Measurements from ENCODE around the gene MAPK1.
"Not testable (repeated sequence)": the region's sequence is repeated elsewhere in the genome, so short reads cannot be mapped to it uniquely, and the experiment has no call there.

The MAPK1 gene

DNA sequence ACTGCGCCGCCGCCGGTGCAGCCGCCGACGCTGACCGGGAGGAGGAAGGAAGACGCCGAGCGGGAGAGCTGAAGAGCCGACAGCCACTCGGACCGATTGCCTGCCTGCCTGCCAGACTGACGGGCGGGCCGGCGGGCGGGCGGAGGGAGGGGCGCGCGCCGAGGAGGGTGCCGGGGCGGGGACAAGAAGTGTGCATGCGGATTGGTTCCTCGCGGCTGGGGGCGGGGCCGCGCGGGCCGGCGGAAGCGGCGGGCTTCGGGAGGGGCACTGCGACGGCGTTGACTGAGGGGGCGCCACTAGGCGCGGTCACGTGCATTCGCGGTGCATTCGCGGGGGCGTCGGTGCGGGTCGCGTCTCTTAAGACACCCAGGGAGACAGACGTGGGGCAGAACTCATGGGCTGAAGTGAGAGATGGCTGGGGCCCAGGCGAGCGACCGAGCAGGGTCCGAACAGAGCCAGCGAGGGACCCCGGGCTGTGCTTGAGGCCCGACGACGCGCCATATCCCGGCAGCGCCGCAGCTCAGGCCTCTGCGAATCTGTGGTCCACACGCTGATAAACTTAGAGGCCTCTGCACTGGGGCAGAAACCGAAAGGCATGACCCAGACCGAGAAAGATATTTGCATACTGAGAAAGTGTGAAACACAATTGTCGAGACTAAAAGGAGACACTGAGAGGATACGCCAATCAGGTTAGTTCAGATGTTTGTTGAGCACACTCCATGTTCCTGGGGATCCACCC, at the start of gene MAPK1:
Gene MAPK1, minus strand, starts transcription at position 118 of the 739 bp plus-strand sequence. CDS start 205 bp downstream, outside the sequence.
- Histone ChIP-seq H3K27ac (ENCODE audit: low read length) (peak within 1 kb of the TSS; percentile 23), H3K9me3 (ENCODE audit: insufficient read depth, low read depth, low read length) (no peaks in the 10 kb centered on the region), H3K9ac (ENCODE audit: low read depth, low read length) (peak within 1 kb of the TSS; percentile 80; the same call in 1 of the 2 replicates), H3K27me3 (ENCODE audit: insufficient read depth, low read length) (no peaks in the 10 kb centered on the region), H3K4me3 (ENCODE audit: low read length) (peak within 1 kb of the TSS; percentile 97), H3K4me1 (ENCODE audit: insufficient read depth, low read length) (peaks cover 17% of the 10 kb centered on the region; the same call in 1 of the 2 replicates), H3K36me3 (ENCODE audit: insufficient read depth, low read depth, low read length) (no peaks in the 10 kb centered on the region)

DNA sequence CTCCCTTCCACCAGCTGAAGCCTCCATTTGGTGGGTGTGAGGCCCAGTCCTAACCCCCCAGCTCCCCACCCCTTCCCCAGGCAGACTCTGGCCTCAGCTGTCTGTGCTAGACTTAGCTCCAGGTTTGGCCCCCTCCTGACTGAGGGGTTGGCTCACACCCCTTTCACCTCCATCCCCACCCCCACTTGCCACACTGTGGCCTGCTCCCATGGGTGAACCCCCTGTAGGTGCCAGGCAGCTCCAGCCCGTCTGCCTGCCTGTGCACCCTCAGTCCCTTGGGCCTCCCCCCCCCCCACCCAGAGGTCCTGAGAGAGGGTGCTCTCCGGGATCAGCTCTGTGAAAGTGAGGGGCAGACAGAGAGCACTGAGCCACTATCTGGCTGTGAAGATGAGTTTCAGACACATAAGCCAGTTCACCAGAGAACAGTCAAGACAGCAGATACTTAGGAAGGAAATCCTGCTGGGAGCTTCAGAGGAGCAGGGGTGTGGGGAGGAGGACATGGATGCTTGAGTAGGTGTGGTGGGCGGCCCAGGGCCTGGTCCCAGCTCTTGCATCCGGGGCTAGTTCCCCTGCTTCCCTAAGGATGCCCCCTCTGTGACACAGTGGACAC, 49.0 kb upstream of the MAPK1 start:
- no peak overlapping the region for H3K9ac ChIP-seq (ENCODE audit: low read depth, low read length)
- H3K27me3 ChIP-seq (ENCODE audit: insufficient read depth, low read length) = no peaks in the 10 kb centered on the region
- no peak overlapping the region for H3K27ac ChIP-seq (ENCODE audit: low read length)
- no peaks in the 10 kb centered on the region for H3K36me3 ChIP-seq (ENCODE audit: insufficient read depth, low read depth, low read length)
- no peaks in the 10 kb centered on the region for H3K9me3 ChIP-seq (ENCODE audit: insufficient read depth, low read depth, low read length)
- H3K4me1 ChIP-seq (ENCODE audit: insufficient read depth, low read length) = peaks cover 21% of the 10 kb centered on the region; the same call in 1 of the 2 replicates
- H3K4me3 ChIP-seq (ENCODE audit: low read length) = no peak overlapping the region

DNA sequence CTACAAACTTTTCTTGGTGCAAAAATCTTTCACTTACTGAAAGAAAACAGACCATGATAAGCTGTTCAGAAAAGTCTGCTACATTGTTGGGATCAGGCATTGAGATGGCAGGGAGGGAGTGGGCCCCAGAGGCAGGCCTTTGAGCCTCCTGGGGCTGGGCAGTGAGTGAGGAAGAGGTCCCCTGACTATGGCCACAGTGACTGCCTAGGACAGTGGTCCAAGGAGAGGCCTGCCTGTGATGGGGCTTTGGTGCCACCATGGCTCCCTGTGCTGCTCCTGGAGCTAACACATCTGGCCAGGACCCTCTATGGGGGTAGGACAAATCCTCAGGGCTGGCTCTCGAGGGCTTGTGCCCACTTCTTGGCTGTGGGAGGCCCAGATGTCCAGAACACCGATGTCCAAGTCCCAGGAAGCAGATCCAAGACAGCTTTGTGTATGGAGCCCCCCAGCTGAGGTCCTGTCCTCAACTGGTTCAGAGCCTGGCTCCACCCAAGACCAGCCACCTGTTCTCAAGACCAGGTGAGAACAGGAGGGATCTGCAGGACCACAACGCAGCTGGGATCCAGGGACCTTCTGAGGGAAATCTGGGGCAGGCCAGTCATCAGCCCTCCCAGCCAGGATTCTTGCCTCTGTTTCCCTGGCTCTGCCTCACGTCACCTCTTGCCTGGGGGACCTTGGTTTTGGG, 48.3 kb upstream of the MAPK1 start:
- no peaks in the 10 kb centered on the region for H3K27me3 ChIP-seq (ENCODE audit: insufficient read depth, low read length)
- H3K9me3 ChIP-seq (ENCODE audit: insufficient read depth, low read depth, low read length) = no peaks in the 10 kb centered on the region
- H3K4me1 ChIP-seq (ENCODE audit: insufficient read depth, low read length) = peaks cover 16% of the 10 kb centered on the region; the same call in 1 of the 2 replicates
- H3K4me3 ChIP-seq (ENCODE audit: low read length) = no peak overlapping the region
- H3K27ac ChIP-seq (ENCODE audit: low read length) = no peak overlapping the region
- no peak overlapping the region for H3K9ac ChIP-seq (ENCODE audit: low read depth, low read length)
- H3K36me3 ChIP-seq (ENCODE audit: insufficient read depth, low read depth, low read length) = no peaks in the 10 kb centered on the region

DNA sequence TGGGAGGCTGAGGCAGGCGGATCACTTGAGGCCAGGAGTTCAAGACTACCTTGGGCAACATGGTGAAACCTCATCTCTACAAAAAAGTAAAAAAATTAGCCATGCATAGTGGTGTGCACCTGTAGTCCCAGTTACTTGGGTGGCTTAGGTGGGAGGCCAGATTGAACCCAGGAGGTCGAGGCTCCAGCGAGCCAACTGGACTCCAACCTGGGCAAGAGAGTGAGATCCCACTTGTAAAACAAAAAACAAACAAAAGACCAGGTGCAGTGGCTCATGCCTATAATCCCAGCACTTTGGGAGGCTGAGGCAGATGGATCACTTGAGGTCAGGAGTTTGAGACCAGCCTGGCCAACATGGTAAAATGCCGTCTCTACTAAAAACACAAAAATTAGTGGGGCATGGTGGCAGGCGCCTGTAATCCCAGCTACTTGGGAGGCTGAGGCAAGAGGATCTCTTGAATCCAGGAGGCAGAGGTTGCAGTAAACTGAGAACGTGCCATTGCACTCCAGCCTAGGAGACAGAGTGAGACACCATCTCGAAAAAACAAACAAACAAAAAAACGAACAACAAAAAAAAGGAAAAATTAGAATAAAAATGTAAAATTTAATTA, 46.7 kb upstream of the MAPK1 start:
- not testable (repeated sequence) for H3K27ac ChIP-seq (ENCODE audit: low read length); H3K4me1 ChIP-seq (ENCODE audit: insufficient read depth, low read length); H3K9ac ChIP-seq (ENCODE audit: low read depth, low read length); H3K27me3 ChIP-seq (ENCODE audit: insufficient read depth, low read length); H3K4me3 ChIP-seq (ENCODE audit: low read length); H3K9me3 ChIP-seq (ENCODE audit: insufficient read depth, low read depth, low read length); H3K36me3 ChIP-seq (ENCODE audit: insufficient read depth, low read depth, low read length)

DNA sequence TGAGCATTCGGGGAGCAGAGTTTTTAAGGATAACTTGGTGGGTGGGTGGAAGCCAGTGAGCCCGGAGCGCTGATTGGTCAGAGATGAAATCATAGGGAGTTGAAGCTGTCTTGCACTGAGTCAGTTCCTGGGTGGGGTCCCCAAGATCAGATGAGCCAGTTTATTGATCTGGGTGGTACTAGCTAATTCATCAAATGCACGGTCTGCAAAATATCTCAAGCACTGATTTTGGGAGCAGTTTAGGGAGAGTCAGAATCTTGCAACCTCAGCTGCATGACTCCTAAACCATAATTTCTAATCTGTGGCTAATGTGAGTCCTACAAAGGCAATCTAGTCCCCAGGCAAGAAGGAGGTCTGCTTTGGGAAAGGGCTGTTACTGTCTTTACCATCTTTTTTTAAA, 42.9 kb upstream of the MAPK1 start:
- not testable (repeated sequence) for H3K4me1 ChIP-seq (ENCODE audit: insufficient read depth, low read length); H3K9me3 ChIP-seq (ENCODE audit: insufficient read depth, low read depth, low read length); H3K4me3 ChIP-seq (ENCODE audit: low read length); H3K27me3 ChIP-seq (ENCODE audit: insufficient read depth, low read length); H3K9ac ChIP-seq (ENCODE audit: low read depth, low read length); H3K36me3 ChIP-seq (ENCODE audit: insufficient read depth, low read depth, low read length); H3K27ac ChIP-seq (ENCODE audit: low read length)

DNA sequence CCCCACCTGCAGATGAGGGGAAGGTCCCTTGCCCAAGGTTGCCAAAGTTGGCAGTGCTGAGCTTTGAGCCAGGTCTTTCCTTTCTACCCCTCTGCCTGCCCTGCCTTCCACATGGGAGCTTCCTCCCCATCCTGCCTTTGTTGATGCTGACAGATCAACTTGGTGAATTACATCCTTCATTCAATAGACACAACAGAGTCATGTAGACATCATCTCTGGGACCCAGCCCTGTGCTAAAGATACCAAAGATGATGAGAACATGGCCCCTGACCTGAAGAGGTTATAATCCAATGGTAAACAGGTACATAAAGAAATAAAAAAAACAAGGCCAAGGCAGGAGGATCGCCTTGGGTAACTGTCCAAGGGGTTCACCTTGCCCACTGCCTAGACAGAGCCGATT, 42.4 kb upstream of the MAPK1 start:
- no peak overlapping the region for H3K4me3 ChIP-seq (ENCODE audit: low read length)
- no peaks in the 10 kb centered on the region for H3K9me3 ChIP-seq (ENCODE audit: insufficient read depth, low read depth, low read length)
- H3K4me1 ChIP-seq (ENCODE audit: insufficient read depth, low read length) = no peaks in the 10 kb centered on the region
- no peaks in the 10 kb centered on the region for H3K36me3 ChIP-seq (ENCODE audit: insufficient read depth, low read depth, low read length)
- no peak overlapping the region for H3K27ac ChIP-seq (ENCODE audit: low read length)
- H3K9ac ChIP-seq (ENCODE audit: low read depth, low read length) = no peak overlapping the region
- no peaks in the 10 kb centered on the region for H3K27me3 ChIP-seq (ENCODE audit: insufficient read depth, low read length)

DNA sequence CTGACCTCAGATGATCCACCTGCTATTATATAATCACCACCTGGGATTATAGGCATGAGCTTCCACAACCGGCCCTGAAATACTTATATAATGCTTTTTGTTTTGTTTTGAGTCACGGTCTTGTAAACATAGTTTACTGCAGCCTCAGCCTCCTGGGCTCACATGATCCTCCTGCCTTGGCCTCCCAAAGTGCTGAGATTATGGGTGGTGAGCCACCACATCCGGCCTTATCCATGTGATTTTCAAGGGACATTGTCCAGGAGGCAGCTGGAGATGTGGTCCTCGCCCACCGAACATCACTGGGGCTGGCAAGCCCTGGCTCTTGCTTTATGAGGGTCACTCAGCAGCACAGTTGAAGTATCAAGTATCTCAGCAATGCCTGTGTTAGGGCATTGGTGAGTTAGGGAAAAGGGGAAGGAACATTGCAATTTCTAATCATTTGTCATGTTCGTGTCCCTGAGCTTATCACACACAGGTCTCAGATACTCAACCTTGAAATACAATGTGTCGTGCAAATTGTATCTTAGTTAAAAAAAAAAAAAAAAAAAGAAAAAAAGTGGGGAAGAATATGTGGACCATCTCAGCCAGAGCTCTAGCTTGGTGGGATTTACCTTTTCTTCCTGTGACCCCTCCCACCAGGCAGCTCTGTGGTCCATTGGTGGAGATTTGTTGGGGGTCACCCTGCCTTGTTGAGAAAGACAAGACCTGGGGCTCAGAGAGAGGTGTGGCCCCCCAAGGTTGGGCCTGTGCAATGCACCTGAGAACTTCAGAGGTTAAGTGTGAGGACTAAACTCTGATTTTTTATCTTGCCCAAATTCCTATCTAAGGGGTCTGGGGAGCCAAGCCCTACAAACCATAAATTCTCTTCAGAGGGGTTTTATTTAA, 40.4 kb upstream of the MAPK1 start:
- Histone ChIP-seq H3K4me1 (ENCODE audit: insufficient read depth, low read length) (no peaks in the 10 kb centered on the region), H3K9ac (ENCODE audit: low read depth, low read length) (no peak overlapping the region), H3K4me3 (ENCODE audit: low read length) (no peak overlapping the region)

DNA sequence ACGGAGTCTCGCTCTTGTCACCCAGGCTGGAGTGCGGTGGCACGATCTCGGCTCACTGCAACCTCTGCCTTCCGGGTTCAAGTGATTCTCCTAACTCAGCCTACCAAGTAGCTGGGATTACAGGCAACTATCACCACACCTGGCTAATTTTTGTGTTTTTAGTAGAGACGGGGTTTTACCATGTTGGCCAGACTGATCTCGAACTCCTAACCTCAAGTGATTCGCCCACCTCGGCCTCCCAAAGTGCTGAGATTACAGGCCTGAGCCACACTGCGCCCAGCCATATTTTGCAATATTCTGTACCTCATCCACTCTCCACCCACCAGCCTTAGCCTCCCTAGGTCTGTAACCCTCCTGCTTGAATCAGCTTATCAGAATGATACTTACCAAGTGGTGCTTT, 37.8 kb upstream of the MAPK1 start:
- not testable (repeated sequence) for H3K9me3 ChIP-seq (ENCODE audit: insufficient read depth, low read depth, low read length); H3K27ac ChIP-seq (ENCODE audit: low read length); H3K4me1 ChIP-seq (ENCODE audit: insufficient read depth, low read length); H3K27me3 ChIP-seq (ENCODE audit: insufficient read depth, low read length); H3K9ac ChIP-seq (ENCODE audit: low read depth, low read length); H3K4me3 ChIP-seq (ENCODE audit: low read length); H3K36me3 ChIP-seq (ENCODE audit: insufficient read depth, low read depth, low read length)

More for the DNA sequence above, 40.4 kb upstream of the MAPK1 start:
- H3K36me3 ChIP-seq (ENCODE audit: insufficient read depth, low read depth, low read length) = no peaks in the 10 kb centered on the region
- no peaks in the 10 kb centered on the region for H3K27me3 ChIP-seq (ENCODE audit: insufficient read depth, low read length)
- no peak overlapping the region for H3K27ac ChIP-seq (ENCODE audit: low read length)
- H3K9me3 ChIP-seq (ENCODE audit: insufficient read depth, low read depth, low read length) = no peaks in the 10 kb centered on the region

DNA sequence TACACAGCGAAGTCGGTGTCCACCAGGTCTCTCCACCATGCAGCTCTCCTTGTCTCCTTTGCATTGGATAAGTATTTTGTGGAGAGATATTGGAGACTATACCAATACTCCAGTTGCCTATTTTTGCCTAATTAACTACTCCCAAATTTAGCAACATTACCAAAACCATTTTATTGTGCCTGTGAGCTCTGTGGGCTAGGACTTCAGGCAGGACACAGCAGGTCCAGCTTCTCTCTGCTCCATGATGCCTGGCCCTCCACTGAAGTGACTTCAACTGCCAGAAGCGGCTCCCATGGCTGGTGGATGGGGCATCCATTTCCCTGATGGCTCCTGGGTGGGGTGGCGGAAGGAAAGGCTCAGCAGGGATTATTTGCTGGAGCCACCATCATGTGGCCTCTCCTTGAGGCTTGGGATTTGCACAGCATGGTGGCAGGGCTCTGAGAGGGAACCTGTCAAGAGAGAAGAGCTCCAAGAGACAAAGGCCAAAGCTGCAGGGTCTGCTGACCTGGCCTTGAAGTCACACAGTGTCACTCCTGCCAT, 36.9 kb upstream of the MAPK1 start:
- no peaks in the 10 kb centered on the region for H3K36me3 ChIP-seq (ENCODE audit: insufficient read depth, low read depth, low read length)
- H3K9me3 ChIP-seq (ENCODE audit: insufficient read depth, low read depth, low read length) = no peaks in the 10 kb centered on the region
- H3K4me3 ChIP-seq (ENCODE audit: low read length) = no peak overlapping the region
- no peaks in the 10 kb centered on the region for H3K27me3 ChIP-seq (ENCODE audit: insufficient read depth, low read length)
- H3K9ac ChIP-seq (ENCODE audit: low read depth, low read length) = no peak overlapping the region
- no peak overlapping the region for H3K27ac ChIP-seq (ENCODE audit: low read length)
- H3K4me1 ChIP-seq (ENCODE audit: insufficient read depth, low read length) = no peaks in the 10 kb centered on the region

DNA sequence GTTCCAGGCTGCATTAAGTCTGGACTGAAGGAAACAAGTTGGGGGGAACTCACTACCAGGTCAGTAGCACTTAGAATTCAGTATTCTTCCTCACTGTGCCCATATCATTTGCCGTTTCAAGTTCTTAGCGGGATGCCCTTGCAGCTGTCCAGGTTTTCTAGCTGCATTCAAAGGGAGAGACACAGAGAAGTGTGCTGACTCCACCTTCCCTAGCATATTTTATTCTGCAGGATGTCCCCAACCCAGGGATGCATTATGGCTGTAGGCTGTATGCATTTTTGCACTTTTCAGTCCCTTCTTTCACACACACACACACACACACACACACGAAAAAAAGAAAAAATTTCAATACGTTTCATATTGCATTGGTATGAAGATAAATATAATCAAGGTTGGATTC, 35.8 kb upstream of the MAPK1 start:
- Histone ChIP-seq H3K27me3 (ENCODE audit: insufficient read depth, low read length) (no peaks in the 10 kb centered on the region), H3K9me3 (ENCODE audit: insufficient read depth, low read depth, low read length) (no peaks in the 10 kb centered on the region), H3K4me3 (ENCODE audit: low read length) (no peak overlapping the region), H3K27ac (ENCODE audit: low read length) (no peak overlapping the region), H3K36me3 (ENCODE audit: insufficient read depth, low read depth, low read length) (no peaks in the 10 kb centered on the region), H3K4me1 (ENCODE audit: insufficient read depth, low read length) (no peaks in the 10 kb centered on the region), H3K9ac (ENCODE audit: low read depth, low read length) (no peak overlapping the region)
